BLaER1 (cell line): ENCODE measurements around the gene TJP1.

Experiments
- H3K27ac ChIP-seq: shearing (Covaris generic); formaldehyde crosslinking; 2 replicates; pipeline ENCODE4 v1.8.1; 2022
- H3K27me3 ChIP-seq: shearing (Covaris generic); formaldehyde crosslinking; 2 replicates; pipeline ENCODE4 v1.8.1; 2022
- H3K36me3 ChIP-seq: shearing (Covaris generic); formaldehyde crosslinking; 2 replicates; pipeline ENCODE4 v1.8.1; 2022
- H3K4me1 ChIP-seq: shearing (Covaris generic); formaldehyde crosslinking; 2 replicates; pipeline ENCODE4 v1.8.1; 2022
- H3K4me2 ChIP-seq: shearing (Covaris generic); formaldehyde crosslinking; 2 replicates; pipeline ENCODE4 v1.8.1; 2022
- H3K4me3 ChIP-seq: shearing (Covaris generic); formaldehyde crosslinking; 2 replicates; pipeline ENCODE4 v1.8.1; 2022
- H3K9ac ChIP-seq: shearing (Covaris generic); formaldehyde crosslinking; 2 replicates; pipeline ENCODE4 v1.8.1; 2022
- H3K9me3 ChIP-seq: shearing (Covaris generic); formaldehyde crosslinking; 2 replicates; pipeline ENCODE4 v1.8.1; 2022
- H4K20me1 ChIP-seq: shearing (Covaris generic); formaldehyde crosslinking; 2 replicates; pipeline ENCODE4 v1.8.1; 2022
- Cebpa-rat ChIP-seq: shearing (Covaris generic); IDR thresholded peaks from 2 replicates; pipeline ENCODE4 v1.8.1; 2022

TJP1 gene

DNA sequence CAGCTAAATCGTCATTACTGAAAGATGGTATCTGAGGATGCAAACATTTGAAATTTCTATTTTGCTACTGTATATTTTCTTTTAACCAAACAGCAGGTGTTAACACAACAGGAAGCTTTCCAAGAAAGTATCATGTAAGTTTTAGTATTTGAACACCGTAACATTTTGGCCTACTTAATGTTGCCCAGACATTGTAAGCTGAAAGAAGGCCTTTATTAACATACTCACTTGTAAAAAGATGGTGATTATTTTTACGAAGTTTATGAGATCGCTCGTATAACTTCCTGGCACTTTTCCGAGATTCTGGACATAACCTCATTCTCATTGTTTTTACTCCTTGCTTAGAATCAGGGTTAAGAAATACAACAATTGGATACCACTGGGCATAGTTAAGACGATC is 95.7 kb downstream of the TJP1 start:
- H3K4me3 ChIP-seq: no peak overlapping the region
- 0 out of 2 replicates have a peak, but pooled peaks cover 7% of the 10 kb centered on the region for H3K36me3 ChIP-seq
- H3K27ac ChIP-seq: no peak overlapping the region
- H3K9me3 ChIP-seq: peaks cover 26% of the 10 kb centered on the region
- no peak overlapping the region for H3K4me2 ChIP-seq
- no peaks in the 10 kb centered on the region for H3K27me3 ChIP-seq
- no peak overlapping the region for H3K9ac ChIP-seq
- H4K20me1 ChIP-seq: no peaks in the 10 kb centered on the region
- no peaks in the 10 kb centered on the region for H3K4me1 ChIP-seq
- TF ChIP-seq Cebpa-rat: no peak

DNA sequence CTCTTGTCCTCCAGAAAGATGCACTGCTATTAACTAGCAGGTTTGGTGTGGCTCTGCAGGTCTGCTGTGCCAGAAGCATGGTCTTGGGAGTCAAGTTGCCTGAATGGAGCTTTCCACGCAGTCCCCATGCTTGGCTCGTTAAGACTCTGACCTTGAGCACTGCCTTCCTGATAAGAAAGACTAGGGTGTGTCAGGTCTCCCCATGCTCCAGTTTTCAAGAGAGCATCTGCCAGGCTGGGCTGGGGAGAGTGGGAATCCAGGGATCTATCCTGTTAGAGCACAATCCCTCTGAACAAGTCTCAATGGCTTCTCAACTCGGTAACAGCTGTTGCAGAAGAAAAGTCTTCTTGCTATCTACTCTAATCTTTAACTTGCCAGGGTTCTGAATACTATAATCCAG is 98.2 kb downstream of the TJP1 start:
- Histone ChIP-seq H3K27ac (no peak overlapping the region), H3K36me3 (0 out of 2 replicates have a peak, but pooled peaks cover 7% of the 10 kb centered on the region)
- TF ChIP-seq Cebpa-rat: no peak

DNA sequence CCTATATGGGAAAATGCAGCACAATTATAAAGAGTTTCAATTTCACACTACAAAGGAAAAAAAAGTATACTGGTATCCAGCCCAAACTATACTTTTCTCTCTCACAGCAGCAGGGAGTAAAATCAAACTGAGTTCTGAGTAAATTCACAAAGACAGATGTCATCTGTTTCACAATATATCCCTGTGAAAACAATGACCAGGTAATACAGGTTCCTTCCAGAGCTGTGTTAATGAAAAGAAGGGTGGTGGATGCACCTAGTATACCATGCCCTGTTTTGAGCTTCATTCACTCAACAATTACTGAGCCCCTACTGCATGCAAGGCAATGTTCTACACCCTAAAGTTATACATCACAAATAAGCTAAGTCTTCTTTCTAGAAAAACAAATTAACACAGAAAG is 108.5 kb downstream of the TJP1 start:
- Histone ChIP-seq H3K4me1 (no peaks in the 10 kb centered on the region), H3K4me2 (no peak overlapping the region), H3K9me3 (no peaks in the 10 kb centered on the region), H3K9ac (no peak overlapping the region), H3K27me3 (no peaks in the 10 kb centered on the region), H4K20me1 (no peaks in the 10 kb centered on the region), H3K27ac (no peak overlapping the region), H3K36me3 (no peaks in the 10 kb centered on the region), H3K4me3 (no peak overlapping the region)
- TF ChIP-seq Cebpa-rat: no peak

More for the DNA sequence above, 98.2 kb downstream of the TJP1 start:
- Histone ChIP-seq H4K20me1 (no peaks in the 10 kb centered on the region), H3K9me3 (peaks cover 40% of the 10 kb centered on the region), H3K27me3 (no peaks in the 10 kb centered on the region), H3K4me2 (no peak overlapping the region), H3K4me1 (no peaks in the 10 kb centered on the region), H3K4me3 (no peak overlapping the region), H3K9ac (no peak overlapping the region)

DNA sequence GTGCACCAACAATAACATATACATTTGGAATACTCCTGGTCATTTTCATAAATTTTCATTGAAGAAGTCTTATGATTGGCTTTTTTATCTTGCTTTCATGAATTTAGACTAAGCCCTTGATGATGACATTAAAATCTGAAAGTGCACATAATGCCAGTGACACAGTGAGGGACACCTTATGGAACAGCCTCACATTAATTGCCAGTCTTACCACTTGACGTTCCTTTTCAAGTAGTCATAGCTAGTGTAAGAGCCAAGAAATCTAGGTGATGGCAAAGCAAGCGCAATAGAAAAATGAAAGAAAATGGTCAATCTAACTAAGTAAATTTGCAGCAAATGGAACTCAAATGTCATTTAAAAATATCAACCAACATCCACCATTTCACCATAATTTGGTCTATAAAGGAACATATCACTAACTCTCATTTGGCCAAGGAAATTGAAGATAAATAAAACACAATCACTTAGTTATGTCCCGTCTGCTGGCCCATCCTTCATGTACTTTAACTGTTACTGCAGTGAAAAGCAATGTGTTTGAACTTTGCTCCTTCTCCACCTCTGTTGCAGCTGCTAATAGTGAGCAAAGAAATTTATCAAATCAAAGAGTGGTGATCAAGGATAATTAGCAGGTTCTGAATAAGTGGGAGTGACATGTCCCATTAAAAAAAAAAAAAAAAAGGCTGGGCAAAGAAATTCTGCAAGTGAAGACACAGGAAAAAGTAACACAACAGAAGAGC is 110.0 kb downstream of the TJP1 start:
- no peaks in the 10 kb centered on the region for H3K4me1 ChIP-seq
- H3K36me3 ChIP-seq: no peaks in the 10 kb centered on the region
- no peak overlapping the region for H3K27ac ChIP-seq
- no peak overlapping the region for H3K4me2 ChIP-seq
- no peaks in the 10 kb centered on the region for H4K20me1 ChIP-seq
- no peaks in the 10 kb centered on the region for H3K9me3 ChIP-seq
- no peak overlapping the region for H3K4me3 ChIP-seq
- H3K27me3 ChIP-seq: no peaks in the 10 kb centered on the region
- H3K9ac ChIP-seq: no peak overlapping the region
- TF ChIP-seq Cebpa-rat: no peak

DNA sequence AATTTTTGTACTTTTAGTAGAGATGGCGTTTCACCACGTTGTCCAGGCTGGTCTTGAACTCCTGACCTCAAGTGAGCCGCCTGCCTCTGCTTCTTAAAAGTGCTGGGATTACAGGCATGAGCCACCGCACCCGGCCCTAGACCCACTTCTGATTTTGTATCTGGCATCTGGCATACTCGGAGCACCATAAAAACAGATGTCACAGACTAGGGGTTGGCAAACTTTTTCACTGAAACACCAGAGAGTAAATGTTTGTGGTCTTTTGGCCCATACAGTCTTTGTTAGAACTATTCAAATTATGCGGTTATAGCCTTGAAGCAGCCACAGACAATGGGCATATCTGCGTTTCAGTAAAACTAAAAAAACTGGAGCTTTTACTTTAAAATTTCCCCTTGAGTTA is 110.7 kb downstream of the TJP1 start:
- TF ChIP-seq Cebpa-rat: no peak
- no peak overlapping the region for H3K9ac ChIP-seq
- no peak overlapping the region for H3K4me3 ChIP-seq
- H4K20me1 ChIP-seq: no peaks in the 10 kb centered on the region
- no peak overlapping the region for H3K4me2 ChIP-seq
- H3K36me3 ChIP-seq: no peaks in the 10 kb centered on the region
- no peak overlapping the region for H3K27ac ChIP-seq
- H3K4me1 ChIP-seq: no peaks in the 10 kb centered on the region
- H3K9me3 ChIP-seq: no peaks in the 10 kb centered on the region
- no peaks in the 10 kb centered on the region for H3K27me3 ChIP-seq

DNA sequence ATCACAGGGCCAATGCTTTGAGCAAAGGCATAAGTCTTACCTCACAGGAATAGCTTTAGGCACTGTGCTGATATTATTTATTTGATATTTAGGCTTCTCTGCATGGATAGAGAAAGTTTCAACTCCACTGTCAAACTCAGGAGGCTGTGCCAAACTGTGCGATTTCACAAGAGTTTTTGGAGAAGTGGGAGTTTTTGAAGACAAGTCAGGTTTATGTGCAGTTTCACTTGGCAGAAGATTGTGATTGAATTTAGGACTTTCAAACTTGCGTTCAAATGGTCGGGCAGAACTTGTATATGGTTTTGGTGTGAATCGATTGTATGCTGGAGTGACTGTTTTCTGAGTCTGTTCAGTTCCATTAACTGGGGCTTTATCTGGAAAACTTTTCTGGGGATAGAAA is 113.7 kb downstream of the TJP1 start:
- Histone ChIP-seq H3K9ac (no peak overlapping the region), H3K4me3 (no peak overlapping the region), H3K9me3 (no peaks in the 10 kb centered on the region), H3K27me3 (no peaks in the 10 kb centered on the region), H3K36me3 (no peaks in the 10 kb centered on the region), H3K4me2 (no peak overlapping the region), H4K20me1 (no peaks in the 10 kb centered on the region), H3K27ac (no peak overlapping the region), H3K4me1 (no peaks in the 10 kb centered on the region)
- no peak for TF ChIP-seq Cebpa-rat

DNA sequence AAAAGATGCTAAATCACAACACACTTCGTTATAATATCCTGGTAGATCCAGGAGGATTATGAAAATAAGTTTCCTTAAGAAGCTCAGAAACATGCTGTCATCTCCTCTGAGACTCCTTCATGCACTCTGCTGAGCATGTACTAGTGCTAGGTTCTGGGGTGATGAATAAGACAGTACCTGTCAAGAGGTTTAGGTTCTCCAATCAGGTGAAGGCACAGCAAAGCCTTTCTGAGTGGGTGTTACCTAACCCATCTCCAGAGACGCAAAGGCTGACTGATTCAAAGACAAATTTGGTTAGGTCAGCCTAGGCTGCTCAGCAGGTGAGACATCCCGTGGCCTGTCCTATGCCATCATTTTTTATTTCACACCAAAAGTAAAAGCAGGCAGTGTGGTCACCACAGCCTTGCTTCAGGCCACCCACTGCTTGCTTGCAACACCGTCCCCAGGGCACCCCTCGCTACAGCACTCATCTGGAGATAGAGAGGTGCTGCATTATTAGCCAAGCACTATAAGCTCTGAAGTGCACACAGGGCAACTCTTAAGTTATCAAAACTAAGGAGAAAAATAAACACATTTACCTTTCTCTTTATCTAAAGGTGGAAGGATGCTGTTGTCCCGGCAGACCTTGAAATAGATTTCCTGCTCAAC is 117.2 kb downstream of the TJP1 start:
- Histone ChIP-seq H3K9me3 (no peaks in the 10 kb centered on the region), H3K4me2 (no peak overlapping the region), H3K27me3 (no peaks in the 10 kb centered on the region), H3K36me3 (no peaks in the 10 kb centered on the region), H3K4me3 (no peak overlapping the region), H4K20me1 (no peaks in the 10 kb centered on the region), H3K4me1 (no peaks in the 10 kb centered on the region), H3K9ac (no peak overlapping the region), H3K27ac (no peak overlapping the region)
- no peak for TF ChIP-seq Cebpa-rat

DNA sequence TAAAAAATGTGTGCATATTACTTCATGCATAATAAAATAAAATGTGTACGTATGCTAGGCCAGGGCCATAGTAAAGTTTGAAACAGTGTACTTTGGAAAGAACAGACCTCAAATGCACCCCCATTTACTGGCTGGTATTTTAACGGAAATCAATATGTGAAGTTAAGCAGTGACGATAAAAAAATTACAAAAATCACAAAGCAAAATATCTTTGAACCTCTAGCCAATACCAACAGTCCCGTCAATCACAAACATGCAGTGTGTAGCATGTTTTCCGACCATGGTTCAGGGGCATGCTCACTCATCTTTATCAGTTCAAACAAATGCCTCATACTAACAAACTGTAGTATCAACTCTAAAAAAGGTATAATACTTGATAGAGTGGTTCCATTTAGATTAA is 121.1 kb downstream of the TJP1 start:
- Histone ChIP-seq H4K20me1 (no peaks in the 10 kb centered on the region), H3K4me1 (no peaks in the 10 kb centered on the region), H3K9me3 (no peaks in the 10 kb centered on the region), H3K27ac (no peak overlapping the region), H3K9ac (no peak overlapping the region), H3K4me2 (no peak overlapping the region), H3K36me3 (no peaks in the 10 kb centered on the region), H3K27me3 (no peaks in the 10 kb centered on the region), H3K4me3 (no peak overlapping the region)
- TF ChIP-seq Cebpa-rat: no peak

DNA sequence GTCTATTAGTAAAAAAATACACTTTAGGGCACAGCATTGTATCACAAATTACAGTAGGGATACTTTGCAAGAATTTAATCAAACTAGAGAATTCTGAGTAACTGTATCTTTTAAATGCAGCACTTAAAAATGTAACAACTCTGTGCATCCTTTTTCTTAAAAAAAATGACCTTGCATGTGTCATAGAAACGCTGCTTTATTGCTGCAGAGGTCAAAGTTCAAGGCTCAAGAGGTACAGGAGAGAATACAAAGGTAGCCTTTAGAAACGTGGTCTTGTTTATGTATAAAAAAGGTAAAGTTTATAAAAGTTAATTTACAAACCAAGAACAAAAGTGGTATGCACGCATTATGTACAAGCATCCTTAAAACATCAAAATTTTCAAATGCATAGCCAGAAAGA is 122.0 kb downstream of the TJP1 start:
- H4K20me1 ChIP-seq: no peaks in the 10 kb centered on the region
- no peak for TF ChIP-seq Cebpa-rat
- H3K4me3 ChIP-seq: no peak overlapping the region
- no peaks in the 10 kb centered on the region for H3K4me1 ChIP-seq
- no peaks in the 10 kb centered on the region for H3K36me3 ChIP-seq
- H3K27me3 ChIP-seq: no peaks in the 10 kb centered on the region
- no peak overlapping the region for H3K27ac ChIP-seq
- peaks cover 5% of the 10 kb centered on the region; the same call in 1 of the 2 replicates for H3K9me3 ChIP-seq
- no peak overlapping the region for H3K9ac ChIP-seq
- no peak overlapping the region for H3K4me2 ChIP-seq

DNA sequence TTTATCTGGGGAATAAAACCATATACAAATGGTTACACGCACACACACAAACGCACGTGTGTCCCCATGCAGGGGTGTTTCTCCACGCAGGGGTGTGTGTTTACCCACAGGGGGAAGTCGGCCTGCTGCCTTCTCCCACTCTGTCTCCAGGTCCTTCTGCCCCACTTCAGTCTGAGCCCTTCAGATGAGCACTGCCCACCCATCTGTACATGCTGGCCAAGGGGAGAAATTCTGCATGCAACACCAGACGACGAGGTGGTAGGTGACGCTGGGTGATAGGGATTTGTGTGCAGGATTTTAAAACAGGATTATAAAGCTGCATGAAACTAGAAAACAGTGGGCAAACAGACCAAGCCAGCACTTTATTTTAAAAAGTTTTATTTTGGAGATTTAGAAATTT is 122.5 kb downstream of the TJP1 start:
- no peak for TF ChIP-seq Cebpa-rat
- no peaks in the 10 kb centered on the region for H3K36me3 ChIP-seq
- H3K27ac ChIP-seq: no peak overlapping the region
- H3K4me2 ChIP-seq: no peak overlapping the region
- H3K9me3 ChIP-seq: peaks cover 9% of the 10 kb centered on the region
- no peaks in the 10 kb centered on the region for H4K20me1 ChIP-seq
- H3K4me3 ChIP-seq: no peak overlapping the region
- no peaks in the 10 kb centered on the region for H3K27me3 ChIP-seq
- H3K4me1 ChIP-seq: no peaks in the 10 kb centered on the region
- H3K9ac ChIP-seq: no peak overlapping the region
